Liver (tissue), 9 donors: ENCODE data around the gene BCAS4. TPM values are rescaled to one million over a fixed set of nuclear protein-coding genes. Genes with fewer than 3 reads are reported as not detected.

Source experiments
- DNase-seq: peaks from one replicate; pipeline ENCODE4 v3.0.0-alpha.2; 2017; ENCODE audit warnings: low spot score
- H3K27ac ChIP-seq, 2 donors: one replicate each; pipeline ENCODE4 v1.7.0; 2013; ENCODE audit warnings: inconsistent platforms in 2 of 2, low read length in 2 of 2, control low read depth in 1 of 2, low read depth in 1 of 2, mild to moderate bottlenecking in 1 of 2
- H3K27me3 ChIP-seq, 4 donors: one replicate each; pipeline versions ENCODE4 v1.6.1 to v1.7.0; 2013; ENCODE audit warnings: low read length in 3 of 4, inconsistent platforms in 1 of 4, mild to moderate bottlenecking in 1 of 4, moderate library complexity in 1 of 4; ENCODE audit not compliant: control insufficient read depth in 4 of 4, insufficient read depth in 4 of 4
- H3K36me3 ChIP-seq, 4 donors: one replicate each; pipeline versions ENCODE4 v1.6.1 to v1.7.0; 2013; ENCODE audit warnings: low read length in 3 of 4, mild to moderate bottlenecking in 3 of 4, low read depth in 1 of 4, moderate library complexity in 1 of 4; ENCODE audit not compliant: control insufficient read depth in 4 of 4, insufficient read depth in 3 of 4
- H3K4me1 ChIP-seq, 4 donors: one replicate each; pipeline versions ENCODE4 v1.6.1 to v1.7.0; 2013; ENCODE audit warnings: low read length in 3 of 4, mild to moderate bottlenecking in 3 of 4, moderate library complexity in 1 of 4; ENCODE audit not compliant: control insufficient read depth in 4 of 4, insufficient read depth in 4 of 4
- H3K4me3 ChIP-seq, 3 donors: one replicate each; pipeline versions ENCODE4 v1.6.1 to v1.7.0; 2013; ENCODE audit warnings: low read length in 3 of 3, control low read depth in 1 of 3, low read depth in 1 of 3, mild to moderate bottlenecking in 1 of 3
- H3K9ac ChIP-seq, 2 donors: one replicate each; pipeline ENCODE4 v1.7.0; 2013; ENCODE audit warnings: low read length in 2 of 2, mild to moderate bottlenecking in 2 of 2, moderate library complexity in 2 of 2, control low read depth in 1 of 2, low read depth in 1 of 2
- H3K9me3 ChIP-seq, 4 donors: one replicate each; pipeline versions ENCODE4 v1.6.1 to v1.7.0; 2013; ENCODE audit warnings: low read length in 3 of 4; ENCODE audit not compliant: control insufficient read depth in 4 of 4
- GABPA ChIP-seq, 2 donors: IDR thresholded peaks in 1 of 2; conservative IDR thresholded peaks in 1 of 2; 2 replicates each; pipeline ENCODE4 v1.6.1; 2016; ENCODE audit warnings: antibody characterized with exemption in 2 of 2, mild to moderate bottlenecking in 1 of 2, moderate library complexity in 1 of 2
- HNF4A ChIP-seq, 2 donors: conservative IDR thresholded peaks; 2 replicates each; pipeline ENCODE4 v1.6.1; 2016; ENCODE audit warnings: antibody characterized with exemption in 2 of 2, mild to moderate bottlenecking in 2 of 2
- HNF4G ChIP-seq: IDR thresholded peaks from 2 replicates; pipeline ENCODE4 v1.6.1; 2016; ENCODE audit warnings: antibody characterized with exemption
- JUND ChIP-seq, 2 donors: IDR thresholded peaks; 2 replicates each; pipeline ENCODE4 v1.6.1; 2016; ENCODE audit warnings: antibody characterized with exemption in 2 of 2
- NR2F2 ChIP-seq: IDR thresholded peaks from 2 replicates; pipeline ENCODE4 v1.6.1; 2016; ENCODE audit warnings: antibody characterized with exemption
- RAD21 ChIP-seq, 2 donors: IDR thresholded peaks; 2 replicates each; pipeline ENCODE4 v1.6.1; 2016; ENCODE audit warnings: antibody characterized with exemption in 2 of 2, mild to moderate bottlenecking in 2 of 2
- RXRA ChIP-seq, 2 donors: IDR thresholded peaks; 2 replicates each; pipeline ENCODE4 v1.6.1; 2017 to 2018; ENCODE audit warnings: antibody characterized with exemption in 2 of 2, mild to moderate bottlenecking in 1 of 2
- TAF1 ChIP-seq: conservative IDR thresholded peaks from 2 replicates; pipeline ENCODE4 v1.6.1; 2016; ENCODE audit warnings: antibody characterized with exemption, mild to moderate bottlenecking
- YY1 ChIP-seq: IDR thresholded peaks from 2 replicates; pipeline ENCODE4 v1.6.1; 2016; ENCODE audit warnings: antibody characterized with exemption, mild to moderate bottlenecking
- WGBS: extraction: QIAGEN DNeasy Blood & Tissue Kit; methylation state at CpG from one replicate; pipeline ENCODE4 v1.1.7; 2013; 5-methylcytosine and 5-hydroxymethylcytosine counted together
- polyA plus RNA-seq, 2 donors: library from polyadenylated mRNA; stranded (reverse) in 1 of 2; unstranded in 1 of 2; fragments of 200-250 nt in 1 of 2; fragments of >200 nt in 1 of 2; fragmentation: Nextera tagmentation in 1 of 2; extraction: Ambion mirVana in 1 of 2; gene quantifications; one replicate each; pipeline versions ENCODE4 v1.2.1 to v1.2.3, GENCODE V29; 2013 to 2015
- total RNA-seq, 2 donors: library from RNA; depleted of rRNA; stranded (reverse); fragments of >200 nt; gene quantifications; one replicate each; pipeline ENCODE4 v1.2.3, GENCODE V29; 2014
- TF ChIP-seq, protein P1 (sequence below): IDR thresholded peaks from 2 replicates; pipeline ENCODE4 v1.6.1; 2016; ENCODE audit warnings: antibody characterized with exemption
- TF ChIP-seq, protein P2 (sequence below): IDR thresholded peaks from 2 replicates; pipeline ENCODE4 v1.6.1; 2016; ENCODE audit warnings: antibody characterized with exemption, mild to moderate bottlenecking
- donor health status: healthy.
- donor health status: healthy.
- donor health status: healthy.
- donor health status: healthy.
- donor health status: healthy.

The BCAS4 gene
- total and polyA plus RNA-seq, 4 donors, result 0.25 to 0.50 (median 0.47) TPM

DNA sequence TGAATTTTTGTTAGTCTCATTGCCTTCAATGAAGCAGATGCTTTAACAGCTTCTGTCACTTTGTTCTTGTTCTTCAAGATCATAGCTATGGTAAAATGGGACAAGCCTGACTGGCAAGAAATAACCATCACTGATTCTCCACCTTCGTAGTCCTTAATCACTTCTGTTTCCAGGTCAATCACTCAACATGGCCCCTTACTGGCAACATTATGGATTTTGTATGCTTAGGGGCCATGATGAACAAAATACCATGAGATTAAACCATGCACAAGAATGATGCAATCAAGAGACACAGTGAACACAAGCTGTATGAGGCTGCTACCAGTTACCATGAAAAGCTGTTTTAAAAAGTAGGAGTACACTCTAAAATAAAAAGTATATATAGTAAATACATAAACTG is 103.6 kb downstream of the BCAS4 start:
- peaks cover 0 to 6% (median under 1%) of the 10 kb centered on the region in 4 donors for H3K4me1 ChIP-seq
- H3K4me3 ChIP-seq, result no peak overlapping the region
- H3K9me3 ChIP-seq, result no peaks in the 10 kb centered on the region
- H3K36me3 ChIP-seq, result peaks cover 4 to 54% (median 35%) of the 10 kb centered on the region in 4 donors
- no peak overlapping the region for H3K27ac ChIP-seq
- no peak overlapping the region for H3K9ac ChIP-seq
- no peak for DNase-seq
- no peaks in the 10 kb centered on the region for H3K27me3 ChIP-seq
- TF ChIP-seq GABPA (IDR thresholded peaks at IDR 0.05 in 1 of 2, conservative IDR thresholded peaks at IDR 0.05 in 1 of 2) (no peak), HNF4A (conservative IDR thresholded peaks at IDR 0.05) (no peak), HNF4G (no peak), RXRA (IDR thresholded peaks at IDR 0.05) (no peak), NR2F2 (no peak), TAF1 (no peak), JUND (IDR thresholded peaks at IDR 0.05) (no peak)
- TF ChIP-seq, protein P1, sequence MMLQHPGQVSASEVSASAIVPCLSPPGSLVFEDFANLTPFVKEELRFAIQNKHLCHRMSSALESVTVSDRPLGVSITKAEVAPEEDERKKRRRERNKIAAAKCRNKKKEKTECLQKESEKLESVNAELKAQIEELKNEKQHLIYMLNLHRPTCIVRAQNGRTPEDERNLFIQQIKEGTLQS, result no peak
- 94% methylated on average over 1 of the region's 1 CpG for WGBS

- no peak for DNase-seq
- no peak overlapping the region for H3K27ac ChIP-seq
- H3K36me3 ChIP-seq, result peaks cover 1 to 41% (median 25%) of the 10 kb centered on the region in 4 donors
- H3K9me3 ChIP-seq, result no peaks in the 10 kb centered on the region
- TF ChIP-seq, protein P1, result no peak
- TF ChIP-seq HNF4A (conservative IDR thresholded peaks at IDR 0.05), result no peak
- no peak overlapping the region for H3K4me3 ChIP-seq
- peaks cover 0 to 4% (median under 1%) of the 10 kb centered on the region in 4 donors for H3K4me1 ChIP-seq
- 97% methylated on average over 7 of the region's 7 CpGs for WGBS
- H3K9ac ChIP-seq, result no peak overlapping the region
- no peaks in the 10 kb centered on the region for H3K27me3 ChIP-seq
Observed at GRCh38 chr20:50900261-50900660, 105.4 kb downstream of the BCAS4 start.

GRCh38 chr20:50901301-50901700 is 106.4 kb downstream of the BCAS4 start:
- Histone ChIP-seq H3K36me3 (peaks cover under 1 to 41% (median 25%) of the 10 kb centered on the region in 4 donors), H3K9ac (no peak overlapping the region), H3K4me1 (peaks cover 0 to 3% (median 0%) of the 10 kb centered on the region in 4 donors), H3K27ac (no peak overlapping the region), H3K9me3 (no peaks in the 10 kb centered on the region), H3K27me3 (no peaks in the 10 kb centered on the region), H3K4me3 (no peak overlapping the region)
- DNase-seq, result no peak
- 97% methylated on average over 1 of the region's 1 CpG for WGBS
- TF ChIP-seq YY1 (no peak), NR2F2 (no peak), JUND (IDR thresholded peaks at IDR 0.05) (no peak), RAD21 (IDR thresholded peaks at IDR 0.05) (no peak), HNF4G (no peak)
- TF ChIP-seq, protein P2, sequence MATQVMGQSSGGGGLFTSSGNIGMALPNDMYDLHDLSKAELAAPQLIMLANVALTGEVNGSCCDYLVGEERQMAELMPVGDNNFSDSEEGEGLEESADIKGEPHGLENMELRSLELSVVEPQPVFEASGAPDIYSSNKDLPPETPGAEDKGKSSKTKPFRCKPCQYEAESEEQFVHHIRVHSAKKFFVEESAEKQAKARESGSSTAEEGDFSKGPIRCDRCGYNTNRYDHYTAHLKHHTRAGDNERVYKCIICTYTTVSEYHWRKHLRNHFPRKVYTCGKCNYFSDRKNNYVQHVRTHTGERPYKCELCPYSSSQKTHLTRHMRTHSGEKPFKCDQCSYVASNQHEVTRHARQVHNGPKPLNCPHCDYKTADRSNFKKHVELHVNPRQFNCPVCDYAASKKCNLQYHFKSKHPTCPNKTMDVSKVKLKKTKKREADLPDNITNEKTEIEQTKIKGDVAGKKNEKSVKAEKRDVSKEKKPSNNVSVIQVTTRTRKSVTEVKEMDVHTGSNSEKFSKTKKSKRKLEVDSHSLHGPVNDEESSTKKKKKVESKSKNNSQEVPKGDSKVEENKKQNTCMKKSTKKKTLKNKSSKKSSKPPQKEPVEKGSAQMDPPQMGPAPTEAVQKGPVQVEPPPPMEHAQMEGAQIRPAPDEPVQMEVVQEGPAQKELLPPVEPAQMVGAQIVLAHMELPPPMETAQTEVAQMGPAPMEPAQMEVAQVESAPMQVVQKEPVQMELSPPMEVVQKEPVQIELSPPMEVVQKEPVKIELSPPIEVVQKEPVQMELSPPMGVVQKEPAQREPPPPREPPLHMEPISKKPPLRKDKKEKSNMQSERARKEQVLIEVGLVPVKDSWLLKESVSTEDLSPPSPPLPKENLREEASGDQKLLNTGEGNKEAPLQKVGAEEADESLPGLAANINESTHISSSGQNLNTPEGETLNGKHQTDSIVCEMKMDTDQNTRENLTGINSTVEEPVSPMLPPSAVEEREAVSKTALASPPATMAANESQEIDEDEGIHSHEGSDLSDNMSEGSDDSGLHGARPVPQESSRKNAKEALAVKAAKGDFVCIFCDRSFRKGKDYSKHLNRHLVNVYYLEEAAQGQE, result no peak
